ENCODE data around the gene KIF7. TPM values are rescaled to one million over a fixed set of nuclear protein-coding genes. Genes with fewer than 3 reads are reported as not detected.

KIF7 gene
- total and polyA plus RNA-seq, 2 donors (not counting 3 experiments of a cell fraction or from before 2014, with no cell fraction given) = 4.2 to 11.3 TPM

GRCh38 chr15:89695198-89695597, 39.9 kb upstream of the KIF7 start:
- Histone ChIP-seq H3K4me2 (ENCODE audit: insufficient read depth, low read length) (no peak overlapping the region), H3K4me1 (ENCODE audit: control insufficient read depth, extremely low read depth, insufficient read depth, low read length) (peaks cover 2% of the 10 kb centered on the region), H3K9me1 (replicated peaks; ENCODE audit: control insufficient read depth, extremely low read depth, insufficient read depth, low read length) (no peaks in the 10 kb centered on the region), H3K9ac (replicated peaks; ENCODE audit: extremely low read depth, insufficient read depth, low read length) (no peak overlapping the region), H2AFZ (ENCODE audit: low read depth, low read length) (no peak overlapping the region), H3K27ac (ENCODE audit: insufficient read depth, low read depth, low read length) (no peak overlapping the region), H3K9me3 (replicated peaks; ENCODE audit: control insufficient read depth, insufficient read depth, low read length) (no peaks in the 10 kb centered on the region), H3K27me3 (ENCODE audit: control insufficient read depth in 2 of 2, insufficient read depth in 2 of 2, low read length in 2 of 2) (peaks cover 7 to 25% of the 10 kb centered on the region in 2 experiments), H3K4me3 (replicated peaks in 1 of 3; ENCODE audit: insufficient read depth in 1 of 3, low read depth in 1 of 3, low read length in 3 of 3) (no peak overlapping the region), H3K36me3 (ENCODE audit: control insufficient read depth in 2 of 2, extremely low read depth in 1 of 2, insufficient read depth in 2 of 2, low read length in 2 of 2) (no peaks in the 10 kb centered on the region), H4K20me1 (replicated peaks; ENCODE audit: control insufficient read depth, extremely low read depth, insufficient read depth, low read length) (no peaks in the 10 kb centered on the region), H3K79me2 (ENCODE audit: control insufficient read depth, insufficient read depth, low read length) (no peaks in the 10 kb centered on the region)
- intact Hi-C loops (cut with micrococcal nuclease) = no loop called here
- DNase-seq (ENCODE audit: low read depth, low spot score) (no peak), FAIRE-seq (no peak)
- no TSS peak for BruUV-seq (replicated peaks)
- ChIA-PET CTCF (interaction anchor here (1.5 kb wide), 1 partner anchor 23 kb away, joined by 4 read pairs; no protein-coding TSS in a partner anchor), POLR2A (no interaction called here)
- TF ChIP-seq POLR2AphosphoS5 (IDR thresholded peaks at IDR 0.05; ENCODE audit: insufficient read depth, low read depth, low read length) = no peak
- TF ChIP-seq GATA2 (IDR thresholded peaks at IDR 0.05; ENCODE audit: insufficient read depth, insufficient read length, low read depth, low read length) = no peak
- TF ChIP-seq MAX (IDR thresholded peaks at IDR 0.05; ENCODE audit: insufficient read depth, insufficient read length) = no peak
- TF ChIP-seq JUN (IDR thresholded peaks at IDR 0.05; ENCODE audit: borderline replicate concordance, insufficient read depth, insufficient read length, low read depth) = no peak
- TF ChIP-seq, protein P1, sequence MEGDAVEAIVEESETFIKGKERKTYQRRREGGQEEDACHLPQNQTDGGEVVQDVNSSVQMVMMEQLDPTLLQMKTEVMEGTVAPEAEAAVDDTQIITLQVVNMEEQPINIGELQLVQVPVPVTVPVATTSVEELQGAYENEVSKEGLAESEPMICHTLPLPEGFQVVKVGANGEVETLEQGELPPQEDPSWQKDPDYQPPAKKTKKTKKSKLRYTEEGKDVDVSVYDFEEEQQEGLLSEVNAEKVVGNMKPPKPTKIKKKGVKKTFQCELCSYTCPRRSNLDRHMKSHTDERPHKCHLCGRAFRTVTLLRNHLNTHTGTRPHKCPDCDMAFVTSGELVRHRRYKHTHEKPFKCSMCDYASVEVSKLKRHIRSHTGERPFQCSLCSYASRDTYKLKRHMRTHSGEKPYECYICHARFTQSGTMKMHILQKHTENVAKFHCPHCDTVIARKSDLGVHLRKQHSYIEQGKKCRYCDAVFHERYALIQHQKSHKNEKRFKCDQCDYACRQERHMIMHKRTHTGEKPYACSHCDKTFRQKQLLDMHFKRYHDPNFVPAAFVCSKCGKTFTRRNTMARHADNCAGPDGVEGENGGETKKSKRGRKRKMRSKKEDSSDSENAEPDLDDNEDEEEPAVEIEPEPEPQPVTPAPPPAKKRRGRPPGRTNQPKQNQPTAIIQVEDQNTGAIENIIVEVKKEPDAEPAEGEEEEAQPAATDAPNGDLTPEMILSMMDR (IDR thresholded peaks at IDR 0.05; ENCODE audit: extremely low read depth in 1 of 2, insufficient read depth in 1 of 2, low read depth in 1 of 2, low read length in 2 of 2) = no peak
- TF ChIP-seq FOS (IDR thresholded peaks at IDR 0.05; ENCODE audit: borderline replicate concordance, insufficient read depth, low read length) = no peak
- no peak for TF ChIP-seq EZH2 (IDR thresholded peaks at IDR 0.05; ENCODE audit: borderline replicate concordance, low read depth, low read length, severe bottlenecking)
- TF ChIP-seq MYC (IDR thresholded peaks at IDR 0.05; ENCODE audit: low read depth, low read length) = no peak
- dilution Hi-C loops (cut with MboI; ENCODE audit: extremely low pct_ligation_motif_present, low sequenced_read_pairs) = no loop called here

Data from endothelial cell of umbilical vein (primary cell).